NCI-H510A treated with DMSO at 0.1 percent for 48 hours (cell line): ENCODE results near the gene RSRC1.
"Not testable (repeated sequence)": the region's sequence is repeated elsewhere in the genome, so short reads cannot be mapped to it uniquely, and the experiment has no call there.

Experiments used
- DNase-seq: peaks from one replicate; lab custom pipeline; 2025; lab: John Stamatoyannopoulos, UW

Gene RSRC1

DNA sequence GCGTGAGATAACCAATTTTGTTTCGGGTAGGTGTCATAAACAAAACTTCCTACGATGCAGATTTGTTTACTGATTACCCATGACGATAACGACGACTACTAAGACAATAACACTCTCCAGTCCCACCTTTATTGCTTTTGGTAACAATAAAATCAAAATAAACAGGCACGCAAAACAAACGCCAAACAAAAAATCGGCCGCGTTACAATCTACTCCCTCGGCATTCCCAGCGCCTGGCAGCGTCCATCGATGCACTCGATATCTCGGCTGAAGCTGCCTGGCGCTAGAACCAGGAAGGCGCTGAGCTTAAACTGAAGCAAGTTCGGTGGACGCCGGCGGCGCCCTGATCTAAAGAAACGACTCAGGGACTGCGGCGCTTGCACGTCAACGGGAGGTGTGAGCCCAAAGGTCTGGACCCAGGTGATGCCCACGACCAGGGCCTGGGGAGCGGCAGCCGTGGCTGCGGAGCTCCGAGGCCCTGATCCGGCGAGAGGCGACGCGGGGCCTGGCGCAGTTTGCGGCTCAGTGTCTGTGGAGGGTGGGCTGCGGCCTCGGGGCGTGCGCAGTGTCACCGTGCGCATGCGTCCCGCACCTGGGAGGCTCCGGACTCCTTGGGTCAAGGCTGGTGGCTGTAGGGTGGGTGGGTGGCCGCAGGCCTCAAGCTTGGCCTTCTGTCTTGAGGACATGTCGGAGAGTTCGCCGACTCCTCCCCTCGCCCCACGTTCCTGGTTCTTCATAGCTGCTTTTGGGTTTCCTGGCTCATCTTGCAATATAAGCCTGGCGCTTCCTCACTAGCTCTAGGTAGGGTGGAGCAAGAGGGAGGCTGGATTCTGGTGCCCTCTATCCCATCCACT, at the start of gene RSRC1:
RSRC1 (plus strand) TSS at position 286 of the 854 bp plus-strand sequence. CDS start 12,016 bp downstream, outside the sequence.
- DNase-seq = peak; percentile 85

DNA sequence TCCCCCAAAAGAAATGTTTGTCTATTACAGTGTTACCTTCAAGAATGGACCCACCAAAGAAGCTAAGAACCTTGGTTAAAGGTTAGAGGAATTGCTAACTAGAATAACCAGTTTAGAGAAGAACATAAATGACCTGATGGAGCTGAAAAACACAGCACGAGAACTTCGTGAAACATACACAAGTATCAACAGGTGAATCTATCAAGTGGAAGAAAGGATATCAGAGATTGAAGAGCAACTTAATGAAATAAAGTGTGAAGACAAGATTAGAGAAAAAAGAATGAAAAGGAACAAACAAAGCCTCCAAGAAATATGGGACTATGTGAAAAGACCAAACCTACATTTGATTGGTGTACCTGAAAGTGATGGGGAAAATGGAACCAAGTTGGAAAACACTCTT, 44.3 kb upstream of the RSRC1 start:
- not testable (repeated sequence) for DNase-seq

DNA sequence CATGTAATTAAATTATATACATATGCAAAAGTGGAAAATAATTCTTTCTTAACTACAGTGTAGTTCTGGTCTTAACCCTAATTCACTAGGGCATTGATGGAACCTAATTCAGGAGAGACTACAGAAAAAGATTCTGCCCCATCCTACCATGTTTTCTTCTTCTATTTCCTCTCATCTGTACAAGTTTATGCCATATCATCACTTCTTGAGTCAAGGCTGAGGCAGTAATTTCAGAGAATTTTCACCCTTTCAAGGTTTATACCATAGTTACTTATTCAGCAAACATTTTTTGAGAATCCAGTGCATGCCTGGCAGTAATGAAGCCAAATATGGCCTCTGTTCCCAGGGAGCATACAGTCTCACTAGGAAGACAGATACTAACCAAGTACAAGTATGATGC, 37.1 kb upstream of the RSRC1 start:
- no peak for DNase-seq

DNA sequence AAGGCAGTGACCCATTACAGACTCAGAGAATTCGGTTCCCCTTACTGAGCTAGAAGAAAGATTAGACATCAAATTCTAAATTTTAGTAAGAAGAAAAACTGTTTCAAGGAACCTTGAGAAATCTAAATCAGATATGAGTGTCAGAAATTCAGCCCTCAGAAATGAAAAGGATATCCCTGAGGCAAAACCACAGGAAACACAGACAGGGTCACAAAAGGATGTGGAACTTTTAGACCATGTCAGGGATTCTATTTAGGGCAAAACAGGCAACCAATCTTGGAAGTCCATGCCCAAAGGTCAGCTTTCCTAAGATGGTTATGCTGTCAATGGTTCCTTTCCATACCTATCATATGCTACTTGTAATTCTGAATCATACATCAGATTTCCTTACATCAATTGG, 35.3 kb upstream of the RSRC1 start:
- DNase-seq = no peak

- no peak for DNase-seq
Measured at GRCh38 chr3:158079599-158079998, 30.3 kb upstream of the RSRC1 start.

GRCh38 chr3:158084651-158085050, 25.2 kb upstream of the RSRC1 start:
- DNase-seq = no peak

- no peak for DNase-seq
Measured at GRCh38 chr3:158085358-158085757, 24.5 kb upstream of the RSRC1 start.

DNA sequence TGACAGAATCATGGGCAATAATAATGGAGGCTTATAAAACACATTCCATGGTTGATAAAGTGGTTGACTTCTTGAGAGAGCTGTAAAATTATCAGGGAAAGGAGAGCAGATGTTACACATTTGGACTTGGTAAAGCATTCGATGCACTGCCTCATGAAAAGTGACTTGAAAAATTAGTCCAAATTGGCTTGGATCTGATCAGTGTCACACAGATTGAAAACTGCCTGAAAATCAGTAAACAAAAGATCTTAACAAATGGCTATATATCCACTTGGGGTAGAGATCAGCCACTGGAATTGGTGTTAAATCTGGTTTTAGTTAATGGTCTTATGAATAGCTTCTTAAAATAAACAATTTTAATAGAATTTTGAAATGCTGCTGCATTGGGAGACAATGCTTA, 24.0 kb upstream of the RSRC1 start:
- DNase-seq = no peak

- no peak for DNase-seq
Measured at GRCh38 chr3:158086361-158086760, 23.5 kb upstream of the RSRC1 start.

DNA sequence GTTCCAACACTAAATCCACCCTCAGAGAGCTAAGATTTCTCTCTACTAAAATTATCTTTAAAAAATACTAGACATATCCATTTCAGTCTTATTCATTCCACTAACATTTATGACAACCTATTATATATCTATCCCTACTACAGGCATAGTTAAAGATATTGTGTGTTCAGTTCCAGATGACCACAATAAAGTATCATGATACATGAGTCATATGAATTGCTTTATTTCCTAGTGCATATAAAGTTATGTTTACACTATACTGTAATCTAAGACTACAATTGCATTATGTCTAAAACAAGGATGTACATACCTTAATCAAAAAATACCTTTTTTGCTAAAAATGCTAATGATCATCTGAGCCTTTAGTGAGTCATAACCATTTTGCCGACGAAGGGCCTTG, 23.1 kb upstream of the RSRC1 start:
- DNase-seq = no peak

GRCh38 chr3:158091531-158091930, 18.4 kb upstream of the RSRC1 start:
- DNase-seq = no peak

DNA sequence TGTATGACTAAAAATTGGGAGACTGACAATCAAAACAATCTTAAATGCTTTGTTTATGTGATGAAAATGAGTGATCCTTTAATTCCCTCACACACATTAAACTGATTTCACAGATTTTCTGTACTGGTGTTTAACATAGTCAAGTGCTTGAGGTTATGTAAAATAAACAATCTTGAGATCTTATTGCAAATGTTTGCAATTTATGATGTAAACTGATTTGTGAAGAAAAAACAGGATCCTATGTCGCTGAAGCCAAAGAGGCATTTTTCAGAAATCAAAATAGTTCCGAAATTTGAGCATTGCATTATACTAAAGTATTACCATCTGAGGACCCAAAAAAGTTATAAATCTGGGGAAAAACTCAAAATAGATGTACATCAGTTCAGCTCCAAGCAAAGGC, 16.4 kb upstream of the RSRC1 start:
- no peak for DNase-seq

DNA sequence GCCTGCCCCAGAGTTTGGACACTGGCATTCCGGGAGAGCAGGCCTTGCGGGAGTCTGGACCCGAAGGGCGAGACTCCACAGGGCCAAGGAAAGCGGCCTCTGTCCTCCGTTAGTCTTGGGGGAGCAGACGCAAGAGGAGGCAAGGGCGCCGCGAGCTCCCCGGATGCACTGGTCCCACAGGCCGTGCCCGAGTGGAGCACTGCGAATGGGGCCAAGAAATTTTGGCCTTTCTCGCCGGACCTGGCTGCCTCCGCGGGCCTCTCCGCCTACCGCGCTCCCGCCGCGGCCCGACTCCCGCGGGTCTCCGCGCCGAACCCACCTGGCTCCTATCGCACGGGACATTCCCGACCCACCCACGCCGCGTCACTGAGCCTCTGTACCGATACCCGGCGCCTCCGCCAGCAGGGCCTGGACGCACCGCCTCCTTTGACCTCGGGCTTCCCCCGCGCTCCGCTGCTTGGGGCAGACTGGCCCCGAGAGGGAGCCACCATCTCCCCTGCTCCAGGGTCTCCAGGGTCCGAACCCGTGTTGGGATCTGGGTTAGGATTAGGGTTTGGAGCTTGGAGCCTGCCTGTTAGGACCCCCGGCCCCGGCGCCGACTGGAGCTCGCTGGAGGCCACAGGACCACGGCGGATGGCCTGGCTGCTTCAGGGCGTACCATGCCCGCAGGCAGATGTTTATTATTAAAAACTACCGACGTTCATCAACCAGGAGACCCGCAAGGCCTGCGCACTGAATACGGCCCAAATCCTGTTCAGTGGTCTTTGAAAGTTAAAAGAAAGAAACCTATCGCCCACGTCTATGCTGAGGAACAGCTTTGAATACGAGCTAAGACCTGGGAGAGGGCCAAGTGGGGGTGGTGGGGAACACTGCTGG, 15.4 kb upstream of the RSRC1 start:
- DNase-seq = no peak

- DNase-seq = no peak
Measured at GRCh38 chr3:158095111-158095813, 14.6 kb upstream of the RSRC1 start.

DNA sequence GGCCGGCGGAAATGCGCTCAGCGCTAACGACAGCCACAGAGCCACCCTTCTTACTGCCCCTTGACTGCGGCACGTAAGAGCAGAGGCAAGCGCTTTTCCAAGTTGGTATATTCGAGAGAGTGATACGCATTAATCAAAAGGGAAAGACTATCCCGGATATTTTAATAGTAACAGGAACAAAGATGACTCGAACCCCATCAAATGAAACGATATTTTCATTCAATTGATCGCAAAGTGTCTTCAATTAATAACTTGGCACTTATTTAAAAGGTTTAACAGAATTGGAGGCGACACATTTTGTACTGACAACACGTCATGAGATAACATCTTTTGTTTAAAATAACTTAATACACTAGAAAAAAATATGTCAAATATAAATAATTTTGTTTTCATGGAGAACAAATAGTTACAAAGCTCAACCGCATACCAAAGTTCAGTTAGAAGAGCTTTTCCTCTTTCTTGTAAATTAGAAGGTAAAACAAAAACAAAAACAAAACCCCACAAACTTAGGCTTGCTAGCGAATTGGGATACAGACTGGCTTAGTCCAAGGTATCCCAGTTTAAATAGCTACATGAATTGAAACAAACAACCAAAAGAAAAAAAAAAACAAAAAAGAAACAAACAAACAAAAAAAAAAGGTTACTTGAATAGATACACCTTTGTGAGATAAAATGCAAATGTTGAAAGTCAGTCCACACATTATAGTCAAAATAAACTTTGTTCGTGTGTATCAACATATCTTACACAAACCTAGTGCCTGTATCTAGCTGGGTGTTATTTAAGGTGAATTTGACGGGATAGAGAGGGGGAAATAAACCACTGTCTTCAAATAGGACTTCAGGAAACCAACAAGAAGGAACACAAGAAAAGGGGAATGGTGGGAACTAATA, 13.8 kb upstream of the RSRC1 start:
- no peak for DNase-seq

DNA sequence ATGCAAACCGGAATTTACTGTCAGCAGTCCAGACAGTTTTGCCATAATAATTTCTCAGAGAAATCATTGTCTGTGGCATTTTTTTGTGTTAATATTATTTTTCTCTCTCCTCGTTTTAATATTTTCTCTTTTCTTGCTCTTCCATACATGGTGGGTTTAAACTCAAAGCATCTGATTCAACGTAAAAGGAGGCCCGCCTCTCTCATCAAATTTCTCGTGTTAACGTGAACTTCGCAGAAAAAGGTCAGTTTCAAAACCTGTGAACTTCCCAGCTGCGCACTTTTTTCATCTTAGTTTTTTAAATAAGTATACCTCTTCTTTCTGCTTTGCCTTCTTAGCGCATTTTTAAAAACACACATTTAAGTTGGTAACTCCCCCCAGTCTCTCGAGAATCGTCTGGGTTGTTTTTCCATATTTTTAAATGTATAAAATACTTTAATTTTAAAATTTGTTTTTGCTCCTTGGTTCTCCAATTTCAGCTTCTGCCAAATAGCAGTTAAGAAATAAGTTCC, 12.8 kb upstream of the RSRC1 start:
- DNase-seq = no peak

DNA sequence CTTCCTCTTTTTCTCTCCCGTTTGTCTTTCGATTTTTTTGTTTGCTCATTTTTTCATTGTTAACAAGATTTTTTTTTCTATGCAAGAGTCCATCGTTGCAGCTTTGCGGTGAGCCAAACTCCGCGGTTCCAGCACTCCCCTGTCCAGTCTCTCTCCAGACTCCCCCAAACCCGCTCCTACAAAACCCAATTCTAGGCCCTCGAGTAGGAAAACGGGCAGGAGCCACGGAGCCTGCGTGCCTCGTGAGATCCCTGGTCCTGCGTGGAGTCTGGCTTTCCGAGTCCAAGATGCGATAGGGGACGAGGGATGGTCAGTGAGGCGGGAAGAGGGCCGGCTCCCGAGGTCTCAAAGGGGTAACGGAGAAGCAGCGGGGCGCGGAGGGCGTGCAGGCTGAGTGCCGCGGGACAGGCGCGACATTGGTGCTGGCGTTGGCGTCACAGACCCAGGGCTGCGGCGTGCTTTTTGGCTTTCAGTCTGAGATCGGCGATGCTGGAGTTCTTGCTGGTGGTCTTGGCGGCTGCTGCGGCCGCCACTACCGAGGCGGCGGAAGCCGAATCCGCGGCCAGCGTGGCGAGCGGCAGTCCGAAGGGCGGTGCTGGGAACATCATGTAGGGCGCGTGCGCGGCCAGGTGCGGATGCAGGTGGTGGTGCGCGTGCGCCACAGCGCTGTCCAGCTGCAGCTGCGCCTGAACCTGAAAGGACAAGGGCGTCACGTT, 12.1 kb upstream of the RSRC1 start:
- peak; percentile 75 for DNase-seq

DNA sequence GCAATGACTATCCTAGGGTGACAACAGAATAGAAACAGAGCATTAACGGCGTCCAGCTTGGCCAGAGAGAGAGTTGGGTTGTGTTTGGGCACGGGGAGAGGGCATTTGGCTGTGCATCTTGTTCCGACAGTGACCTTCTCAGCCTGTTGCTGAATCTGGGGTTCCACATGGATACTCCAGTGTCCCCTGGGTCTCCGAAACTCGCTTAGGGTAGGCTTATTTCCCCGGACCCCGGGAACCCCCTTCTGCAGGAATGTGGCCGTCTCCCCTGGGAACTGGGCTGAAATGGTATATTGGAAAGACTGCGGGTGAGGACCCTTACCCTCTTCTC, 11.6 kb upstream of the RSRC1 start:
- no peak for DNase-seq

DNA sequence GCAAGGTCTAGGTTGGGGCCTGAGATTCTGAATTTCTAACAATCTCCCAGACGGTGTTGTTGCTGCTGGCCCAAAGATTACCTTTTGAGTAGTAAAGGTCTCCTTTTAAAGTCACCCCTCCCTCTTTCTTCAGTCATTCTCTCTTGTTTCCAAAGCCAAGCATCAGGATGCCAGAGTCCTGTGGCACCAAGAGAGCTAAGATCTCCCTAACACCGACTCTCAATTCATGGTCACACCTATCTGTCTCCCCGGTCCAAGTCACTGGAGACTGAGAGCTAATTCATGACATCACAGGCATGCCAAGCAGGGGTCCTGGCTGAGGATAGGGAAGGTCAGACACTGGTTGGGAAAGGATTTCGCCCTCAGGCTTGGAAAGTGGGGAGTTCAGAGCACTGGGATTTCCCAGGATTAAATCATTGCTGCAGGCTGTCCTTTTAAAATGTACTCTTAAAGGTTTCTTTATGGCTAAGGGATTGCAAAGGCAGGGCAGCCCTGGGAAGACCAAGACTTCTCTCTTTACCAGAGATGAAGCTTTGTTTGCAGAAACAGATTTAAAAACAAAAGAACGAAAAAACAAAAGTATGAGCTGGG, 11.0 kb upstream of the RSRC1 start:
- no peak for DNase-seq

DNA sequence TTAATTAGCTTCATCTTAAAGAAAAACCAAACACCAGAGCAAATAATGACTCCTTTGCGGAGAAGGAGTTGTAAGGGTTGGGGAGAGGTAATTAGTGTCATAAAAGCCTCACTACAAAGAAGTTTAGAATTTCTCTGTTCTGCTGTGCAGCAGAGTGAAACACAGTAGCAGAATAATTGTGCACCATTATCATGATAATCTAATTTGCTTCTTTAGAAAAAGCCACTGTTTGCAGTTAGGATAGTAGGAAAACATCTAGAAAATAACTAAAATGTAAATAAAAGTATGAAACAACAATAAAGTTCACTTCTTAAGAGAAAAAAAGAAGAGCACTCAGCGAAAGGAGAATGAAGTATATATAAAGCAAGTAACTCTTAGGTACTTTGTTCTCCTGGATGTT, 9.2 kb upstream of the RSRC1 start:
- DNase-seq = no peak
